Subcutaneous abdominal adipose tissue (tissue), 5 donors: Measurements from ENCODE around the gene RRP7A.
"Not testable (repeated sequence)": the region's sequence is repeated elsewhere in the genome, so short reads cannot be mapped to it uniquely, and the experiment has no call there.

Experiments used
- H3K27ac ChIP-seq: one replicate; pipeline ENCODE4 v1.7.0; 2013; ENCODE audit warnings: low read depth, mild to moderate bottlenecking, inconsistent platforms, low read length, moderate library complexity
- H3K27me3 ChIP-seq, 5 donors: one replicate each; pipeline ENCODE4 v1.7.0; 2013; ENCODE audit warnings: low read length in 5 of 5, inconsistent platforms in 1 of 5; ENCODE audit not compliant: control insufficient read depth in 5 of 5, insufficient read depth in 4 of 5
- H3K36me3 ChIP-seq, 5 donors: one replicate each; pipeline ENCODE4 v1.7.0; 2013; ENCODE audit warnings: low read length in 5 of 5; ENCODE audit not compliant: control insufficient read depth in 5 of 5, insufficient read depth in 5 of 5
- H3K4me1 ChIP-seq, 5 donors: one replicate each; pipeline ENCODE4 v1.7.0; 2013; ENCODE audit warnings: low read length in 5 of 5, mild to moderate bottlenecking in 3 of 5, moderate library complexity in 1 of 5; ENCODE audit not compliant: control insufficient read depth in 5 of 5, insufficient read depth in 5 of 5
- H3K4me3 ChIP-seq, 5 donors: one replicate each; pipeline ENCODE4 v1.7.0; 2013; ENCODE audit warnings: low read length in 5 of 5, low read depth in 1 of 5
- H3K9ac ChIP-seq, 5 donors: one replicate each; pipeline ENCODE4 v1.7.0; 2013; ENCODE audit warnings: low read length in 5 of 5, mild to moderate bottlenecking in 4 of 5, moderate library complexity in 3 of 5
- H3K9me3 ChIP-seq, 5 donors: one replicate each; pipeline ENCODE4 v1.7.0; 2013; ENCODE audit warnings: low read length in 5 of 5; ENCODE audit not compliant: control insufficient read depth in 5 of 5
- donor health status: healthy.
- donor health status: healthy.
- donor health status: healthy.
- donor health status: healthy.
- donor health status: healthy.

RRP7A gene

GRCh38 chr22:42483610-42484223, 35.9 kb downstream of the RRP7A start:
- H3K36me3 ChIP-seq, H3K9me3 ChIP-seq, H3K4me1 ChIP-seq, H3K4me3 ChIP-seq, H3K9ac ChIP-seq, H3K27ac ChIP-seq, H3K27me3 ChIP-seq: not testable (repeated sequence)

GRCh38 chr22:42475122-42475521, 44.5 kb downstream of the RRP7A start:
- no peaks in the 10 kb centered on the region for H3K9me3 ChIP-seq
- H3K27me3 ChIP-seq: no peaks in the 10 kb centered on the region
- no peak overlapping the region for H3K27ac ChIP-seq
- no peaks in the 10 kb centered on the region for H3K4me1 ChIP-seq
- no peaks in the 10 kb centered on the region for H3K36me3 ChIP-seq
- H3K9ac ChIP-seq: no peak overlapping the region
- H3K4me3 ChIP-seq: no peak overlapping the region

GRCh38 chr22:42473484-42474193, 46.0 kb downstream of the RRP7A start:
- no peak overlapping the region for H3K9ac ChIP-seq
- H3K4me1 ChIP-seq: no peaks in the 10 kb centered on the region
- H3K27me3 ChIP-seq: no peaks in the 10 kb centered on the region
- no peak overlapping the region for H3K27ac ChIP-seq
- no peaks in the 10 kb centered on the region for H3K9me3 ChIP-seq
- no peak overlapping the region for H3K4me3 ChIP-seq
- H3K36me3 ChIP-seq: no peaks in the 10 kb centered on the region

- H3K9ac ChIP-seq: no peak overlapping the region
- no peak overlapping the region for H3K27ac ChIP-seq
- H3K4me3 ChIP-seq: no peak overlapping the region
- H3K9me3 ChIP-seq: no peaks in the 10 kb centered on the region
- H3K27me3 ChIP-seq: no peaks in the 10 kb centered on the region
- H3K36me3 ChIP-seq: no peaks in the 10 kb centered on the region
- H3K4me1 ChIP-seq: no peaks in the 10 kb centered on the region
These were observed 46.9 kb downstream of the RRP7A start for GRCh38 chr22:42472671-42473070.

- Histone ChIP-seq H3K9ac (no peak overlapping the region), H3K9me3 (no peaks in the 10 kb centered on the region), H3K4me1 (no peaks in the 10 kb centered on the region), H3K4me3 (no peak overlapping the region), H3K27ac (no peak overlapping the region), H3K27me3 (no peaks in the 10 kb centered on the region), H3K36me3 (no peaks in the 10 kb centered on the region)
These were observed 48.2 kb downstream of the RRP7A start for GRCh38 chr22:42471441-42471840.

GRCh38 chr22:42470366-42471082, 49.1 kb downstream of the RRP7A start:
- Histone ChIP-seq H3K4me3 (no peak overlapping the region), H3K9me3 (no peaks in the 10 kb centered on the region), H3K4me1 (no peaks in the 10 kb centered on the region), H3K9ac (no peak overlapping the region), H3K27me3 (no peaks in the 10 kb centered on the region), H3K36me3 (no peaks in the 10 kb centered on the region), H3K27ac (no peak overlapping the region)

DNA sequence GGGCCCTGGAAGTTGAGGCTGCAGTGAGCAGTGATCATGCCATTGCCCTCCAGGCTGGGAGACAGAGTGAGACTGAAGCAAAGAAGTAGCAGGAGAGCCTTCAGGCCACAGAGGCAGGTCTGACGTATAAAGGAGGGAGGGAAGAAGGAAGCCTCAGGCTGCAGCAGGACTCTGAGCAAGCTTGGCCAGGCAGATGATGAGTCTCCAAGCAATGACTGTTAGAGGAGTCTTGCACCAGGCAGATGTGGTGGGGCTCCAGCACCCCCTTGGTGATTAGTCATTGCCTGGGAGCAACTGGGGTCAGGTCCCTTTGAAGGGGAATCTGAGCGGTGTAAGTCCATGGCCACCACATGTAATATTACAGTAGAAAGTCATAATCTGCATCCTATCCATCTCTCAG, 50.8 kb downstream of the RRP7A start:
- no peak overlapping the region for H3K27ac ChIP-seq
- no peaks in the 10 kb centered on the region for H3K4me1 ChIP-seq
- no peak overlapping the region for H3K4me3 ChIP-seq
- H3K9me3 ChIP-seq: no peaks in the 10 kb centered on the region
- H3K36me3 ChIP-seq: no peaks in the 10 kb centered on the region
- H3K9ac ChIP-seq: no peak overlapping the region
- no peaks in the 10 kb centered on the region for H3K27me3 ChIP-seq

- H3K4me1 ChIP-seq: no peaks in the 10 kb centered on the region
- H3K36me3 ChIP-seq: no peaks in the 10 kb centered on the region
- H3K9me3 ChIP-seq: no peaks in the 10 kb centered on the region
- no peak overlapping the region for H3K27ac ChIP-seq
- no peak overlapping the region for H3K4me3 ChIP-seq
- peaks cover 3 to 36% (median 31%) of the 10 kb centered on the region in 5 donors for H3K27me3 ChIP-seq
- no peak overlapping the region for H3K9ac ChIP-seq
These were observed 57.6 kb downstream of the RRP7A start for GRCh38 chr22:42462016-42462415.

DNA sequence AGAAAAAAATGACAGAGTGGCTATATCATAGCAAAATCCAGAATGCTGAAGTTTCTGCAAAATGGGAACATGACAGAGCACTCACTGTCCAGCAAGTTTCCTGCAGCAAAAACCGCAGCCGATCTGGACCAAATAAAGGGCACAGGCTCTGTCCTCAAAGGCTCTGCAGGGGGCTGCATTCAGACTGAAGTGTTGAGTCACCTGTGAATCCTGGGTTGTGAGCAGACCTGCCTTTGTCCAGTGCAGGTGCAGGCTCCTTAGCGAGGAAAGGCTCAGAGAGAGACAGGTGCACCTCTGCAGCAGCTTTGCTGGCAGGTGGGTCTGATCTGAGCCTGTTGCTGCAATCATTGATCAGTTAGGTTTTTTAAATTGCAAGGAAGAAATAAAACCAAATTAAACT, 58.1 kb downstream of the RRP7A start:
- H3K4me3 ChIP-seq: no peak overlapping the region
- no peaks in the 10 kb centered on the region for H3K4me1 ChIP-seq
- no peak overlapping the region for H3K9ac ChIP-seq
- H3K27me3 ChIP-seq: peaks cover 3 to 36% (median 31%) of the 10 kb centered on the region in 5 donors
- no peaks in the 10 kb centered on the region for H3K36me3 ChIP-seq
- H3K27ac ChIP-seq: no peak overlapping the region
- H3K9me3 ChIP-seq: no peaks in the 10 kb centered on the region
